GM19193 (cell line): ENCODE measurements around the gene RPN1.
A peak's percentile ranks its signal among the peaks of the same experiment; 100 is the strongest.

Source experiments
- POLR2A ChIP-seq: IDR thresholded peaks from 4 replicates; pipeline ENCODE4 v1.6.1; 2011; ENCODE audit not compliant: insufficient read depth, insufficient read length; ENCODE audit errors: extremely low read depth

Gene RPN1

DNA sequence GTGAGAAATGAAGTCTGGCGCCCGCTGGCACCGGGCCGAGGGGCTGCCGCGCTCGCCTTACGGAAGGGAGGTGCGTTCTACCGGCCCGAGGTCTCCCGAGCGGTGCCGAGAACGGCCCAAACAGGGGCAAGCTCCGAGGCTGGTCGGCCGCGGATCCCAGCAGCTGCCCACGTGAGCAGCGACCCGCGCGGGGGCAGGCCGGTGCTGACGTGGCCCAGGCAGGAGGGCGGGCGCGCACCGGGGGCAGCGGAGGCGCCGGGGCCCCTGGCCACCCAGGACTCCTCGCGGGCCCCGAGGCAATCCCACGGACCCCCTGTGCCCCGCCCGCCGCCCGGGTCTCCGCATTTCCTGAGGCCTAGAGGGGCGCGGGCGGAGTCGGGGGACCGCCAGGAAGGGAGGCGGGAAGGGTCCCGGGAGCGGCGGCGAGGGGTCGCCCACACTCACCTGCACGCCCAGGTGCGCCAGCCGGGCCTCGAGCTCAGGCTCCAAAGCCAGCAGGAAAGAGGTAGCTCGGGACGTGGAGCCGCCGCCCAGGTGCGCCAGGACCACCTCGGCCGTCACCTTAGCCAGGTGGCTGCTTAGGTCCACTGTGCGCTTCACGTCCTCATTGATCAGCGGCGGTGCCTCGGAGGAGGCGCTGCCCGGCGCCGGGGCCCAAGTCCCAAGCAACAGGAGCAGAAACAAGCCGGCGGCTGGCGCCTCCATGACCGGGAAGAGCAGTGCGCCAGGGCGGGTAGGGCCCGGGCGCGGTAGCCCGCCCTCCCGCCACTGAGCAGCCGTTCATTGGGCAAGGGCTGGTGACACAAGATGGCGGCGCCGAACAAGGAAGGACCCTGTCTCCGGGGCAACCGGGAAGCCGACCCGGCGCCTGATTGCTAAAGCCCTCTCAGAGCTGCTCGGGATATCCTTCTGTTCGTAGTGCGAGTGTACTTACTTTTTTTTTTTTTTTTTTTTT is at the start of gene RPN1:
Gene RPN1 (minus strand): TSS at position 723 of the 955 bp plus-strand sequence. CDS start 18 bp downstream, at position 705.
- peak; percentile 93 for TF ChIP-seq POLR2A

GRCh38 chr3:128698211-128699047 is 47.8 kb upstream of the RPN1 start:
- TF ChIP-seq POLR2A, result no peak

DNA sequence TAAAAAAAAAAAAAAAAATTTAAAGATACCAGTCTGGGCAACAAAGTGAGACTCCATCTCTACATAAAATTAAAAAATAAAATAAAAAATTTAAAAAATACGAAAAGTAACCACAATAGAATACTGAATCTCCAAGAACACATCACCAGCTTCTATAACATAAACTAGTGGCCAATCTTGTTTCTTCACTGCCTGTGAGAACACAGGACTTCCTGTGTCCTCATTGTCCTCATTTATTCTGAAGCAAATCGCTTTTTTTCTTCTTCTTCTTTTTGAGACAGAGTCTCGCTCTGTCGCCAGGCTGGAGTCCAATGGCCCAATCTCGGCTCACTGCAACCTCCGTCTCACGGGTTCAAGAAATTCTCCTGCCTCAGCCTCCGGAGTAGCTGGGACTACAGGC is 46.7 kb upstream of the RPN1 start:
- TF ChIP-seq POLR2A, result no peak

- no peak for TF ChIP-seq POLR2A
Measured at GRCh38 chr3:128693696-128694095, 43.1 kb upstream of the RPN1 start.

DNA sequence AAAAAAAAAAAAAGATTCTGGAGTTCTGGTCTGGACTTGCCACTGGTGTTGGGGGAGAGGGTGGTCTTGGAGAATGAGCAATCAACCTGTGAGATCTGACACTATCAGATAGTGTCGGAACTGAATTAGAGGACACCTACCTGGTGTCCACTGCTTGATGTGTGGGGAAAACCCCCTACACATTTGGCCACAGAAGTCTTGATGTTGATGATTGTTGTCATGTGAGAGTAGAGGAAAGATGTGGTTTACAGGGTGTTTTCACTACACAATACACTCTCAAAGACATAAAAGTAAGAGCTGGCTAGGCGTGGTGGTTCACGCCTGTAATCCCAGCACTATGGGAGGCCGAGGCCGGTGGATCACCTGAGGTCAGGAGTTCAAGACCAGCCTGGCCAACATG is 38.4 kb upstream of the RPN1 start:
- TF ChIP-seq POLR2A, result no peak

- TF ChIP-seq POLR2A, result no peak
Measured at GRCh38 chr3:128686465-128686864, 35.8 kb upstream of the RPN1 start.

DNA sequence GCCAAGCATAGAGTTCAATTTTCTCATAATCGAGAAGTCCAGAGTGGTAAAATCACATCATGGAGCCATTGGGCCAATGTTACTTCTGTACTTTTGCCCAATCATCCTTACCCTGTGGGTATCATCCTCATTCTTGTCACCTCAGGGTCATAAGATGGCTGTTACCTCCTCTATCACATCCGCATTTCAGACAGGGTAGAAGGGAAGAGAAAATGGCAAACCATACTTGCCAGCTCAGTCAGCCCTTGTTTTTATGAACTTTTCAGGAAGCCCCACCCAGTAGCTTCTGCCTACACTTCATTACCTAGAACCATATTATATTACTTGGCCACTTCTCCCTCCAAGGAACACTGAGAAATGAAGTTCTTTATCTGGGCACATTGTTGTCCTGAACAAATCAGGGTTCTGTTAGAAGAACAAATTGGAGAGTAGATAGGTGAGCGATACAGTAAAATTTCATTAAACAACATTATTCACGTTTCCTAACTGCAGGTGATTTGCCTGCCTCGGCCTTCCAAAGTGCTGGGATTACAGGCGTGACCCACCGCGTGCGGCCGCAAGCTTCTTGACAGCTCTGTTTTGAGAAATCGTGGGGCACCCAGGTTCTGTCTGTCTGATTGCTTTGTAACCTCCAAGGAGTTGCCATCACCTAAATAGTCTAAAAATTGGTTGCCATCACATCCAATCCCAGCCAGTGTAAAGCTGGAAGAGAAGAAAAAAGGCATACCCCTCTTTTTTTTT is 34.5 kb upstream of the RPN1 start:
- TF ChIP-seq POLR2A, result no peak

DNA sequence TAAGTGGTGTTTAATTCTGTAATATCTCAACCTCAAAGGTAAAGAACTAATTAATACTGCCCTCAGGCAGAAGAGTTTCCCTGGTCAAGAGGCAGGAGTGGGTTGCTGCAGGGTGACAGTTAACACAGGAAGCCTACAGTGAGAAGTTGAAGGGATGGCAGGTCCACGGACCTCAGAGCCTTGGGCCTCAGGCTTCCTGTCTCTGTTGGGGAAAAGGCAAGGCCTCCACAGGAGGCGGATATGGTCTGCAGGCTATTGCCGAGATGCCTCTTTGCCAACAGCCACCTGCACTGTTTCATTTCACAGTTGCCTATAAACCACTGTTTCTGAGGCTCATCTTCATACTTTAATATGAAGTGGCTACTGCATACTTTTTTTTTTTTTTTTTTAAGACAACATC is 33.3 kb upstream of the RPN1 start:
- no peak for TF ChIP-seq POLR2A

GRCh38 chr3:128681369-128681829 is 30.8 kb upstream of the RPN1 start:
- no peak for TF ChIP-seq POLR2A

DNA sequence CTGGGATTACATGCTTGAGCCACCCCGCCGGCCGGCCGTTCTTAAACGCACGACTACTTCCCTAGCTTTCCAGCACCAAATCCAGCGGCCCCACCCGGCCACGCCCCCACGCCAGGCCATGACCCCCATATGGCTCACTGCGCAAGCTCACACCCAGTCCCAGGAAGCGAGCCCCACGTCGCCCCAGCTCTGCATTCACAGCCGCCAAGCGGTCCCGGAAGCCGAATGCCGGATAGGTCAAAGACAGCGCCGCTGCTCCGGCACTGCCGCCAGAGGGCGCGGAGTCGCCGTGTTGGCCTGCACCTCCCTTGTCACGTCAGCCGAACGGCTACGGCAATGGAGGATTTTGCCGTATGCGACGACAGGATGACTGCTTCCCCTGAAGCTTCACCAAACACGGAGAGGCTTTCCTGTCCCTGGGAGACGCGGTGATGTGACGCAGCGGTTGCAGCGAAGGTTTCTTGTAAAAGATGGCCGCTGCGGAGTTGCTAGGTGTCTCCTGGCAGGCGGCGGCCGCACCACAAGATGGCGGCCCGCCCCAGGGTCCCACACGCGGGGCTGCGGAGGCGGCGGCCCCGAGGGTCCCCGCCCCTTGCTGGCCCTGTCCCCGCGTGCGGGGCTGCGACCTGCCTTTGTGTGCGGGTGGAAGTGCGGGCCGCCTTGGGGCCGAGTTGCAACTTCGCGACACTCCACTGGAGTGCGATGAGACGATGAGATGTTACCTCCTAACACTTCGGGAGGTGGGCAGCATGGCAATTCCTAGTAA is 30.2 kb upstream of the RPN1 start:
- TF ChIP-seq POLR2A, result peak; percentile 86

DNA sequence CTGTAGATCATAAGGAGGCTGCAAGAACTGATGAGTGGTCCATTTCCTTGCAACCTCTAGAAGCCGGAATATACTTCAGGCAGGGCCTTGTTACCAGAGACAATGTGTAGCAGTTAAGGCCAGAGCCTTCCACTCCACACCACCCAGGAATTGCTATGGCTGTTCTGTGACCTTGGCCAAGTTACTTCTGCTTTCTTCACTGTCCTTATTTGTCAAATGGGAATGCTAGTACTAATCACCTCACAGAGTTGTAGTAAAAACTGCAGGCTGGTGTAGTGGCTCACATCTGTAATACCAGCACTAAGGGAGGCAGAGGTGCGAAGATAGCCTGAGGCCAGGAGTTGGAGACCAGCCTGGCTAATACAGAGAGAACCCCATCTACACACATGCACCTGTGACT is 28.7 kb upstream of the RPN1 start:
- no peak for TF ChIP-seq POLR2A

DNA sequence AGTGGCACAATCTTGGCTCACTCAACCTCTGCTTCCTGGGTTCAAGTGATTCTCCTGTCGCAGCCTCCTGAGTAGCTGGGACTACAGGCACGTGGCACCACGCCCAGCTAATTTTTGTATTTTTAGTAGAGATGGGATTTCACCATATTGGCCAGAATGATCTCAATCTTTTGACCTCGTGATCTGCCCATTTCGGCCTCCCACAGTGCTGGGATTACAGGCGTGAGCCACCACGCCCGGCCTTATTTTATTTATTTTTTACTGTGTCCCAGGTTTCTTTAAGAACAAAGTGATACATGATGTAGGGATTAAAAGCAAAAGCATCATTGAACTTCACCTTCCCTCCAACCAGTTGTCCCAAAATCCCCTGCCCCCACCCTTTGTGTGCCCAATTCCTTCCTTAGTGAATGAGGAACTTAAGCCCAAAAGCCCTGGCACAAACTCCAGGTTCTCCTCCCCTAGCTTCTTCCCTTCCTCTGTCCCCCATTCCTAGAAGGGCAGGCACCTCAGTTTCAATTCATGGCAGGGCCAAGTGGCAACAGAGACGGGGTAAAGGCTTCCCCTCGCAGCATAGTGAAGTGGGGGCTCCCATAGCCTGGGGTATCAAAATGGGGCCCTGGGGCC is 23.7 kb upstream of the RPN1 start:
- TF ChIP-seq POLR2A, result no peak

GRCh38 chr3:128667641-128668040 is 17.0 kb upstream of the RPN1 start:
- no peak for TF ChIP-seq POLR2A
